ENCODE results near the gene PTPRN2. TPM values are rescaled to one million over a fixed set of nuclear protein-coding genes. Genes with fewer than 3 reads are reported as not detected.

The PTPRN2 gene
- total and polyA plus RNA-seq, 9 of the 15 experiments (the other 6 are each of a cell fraction or from before 2014, with no cell fraction given), result not detected

DNA sequence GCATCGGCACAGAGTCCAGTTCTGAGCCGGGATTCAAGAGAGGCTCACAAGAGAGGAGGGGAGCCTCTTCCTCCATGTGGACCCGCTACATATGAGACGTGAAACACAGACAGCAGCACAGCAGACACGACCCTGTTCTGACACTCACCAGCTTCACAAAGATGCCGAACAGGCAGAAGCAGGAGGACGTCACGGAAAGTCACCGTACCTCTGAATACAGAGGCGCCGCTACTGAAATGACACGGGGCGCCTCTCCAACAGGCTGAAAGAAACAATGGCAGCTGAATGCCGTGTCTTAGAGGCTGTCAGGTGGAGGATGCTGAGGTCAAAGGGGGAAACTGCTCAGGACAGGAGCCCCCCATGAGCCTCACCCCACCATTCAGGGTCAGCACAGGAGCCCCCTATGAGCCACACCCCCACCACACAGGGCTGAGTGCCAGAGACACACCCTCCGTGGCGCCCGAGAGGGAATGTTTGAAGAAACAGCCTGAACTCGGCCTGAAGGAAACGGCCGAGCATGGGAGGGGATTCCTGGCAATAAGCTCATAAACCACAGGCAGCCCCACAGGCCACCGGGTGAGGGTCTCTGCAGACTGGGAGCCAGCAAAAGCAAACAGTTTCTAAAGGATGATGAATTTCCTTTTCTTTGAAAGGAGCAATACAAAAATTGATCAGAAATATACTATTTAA, 510.3 kb downstream of the PTPRN2 start:
- CTCF ChIA-PET (ENCODE audit: low intra/inter-chr PET ratio), result no interaction called here
- H3K27ac ChIP-seq (ENCODE audit: extremely low read depth, low read depth, low read length), result no peak overlapping the region
- in situ Hi-C loops (cut with MboI) (no loop called here), intact Hi-C loops (cut with micrococcal nuclease) (no loop called here)
- POLR2A ChIA-PET, result interaction anchor here (0.8 kb wide), 1 partner anchor 20 kb away, joined by 3 read pairs; no protein-coding TSS in a partner anchor
- H3K4me3 ChIP-seq, result no peak overlapping the region
- no peaks in the 10 kb centered on the region for H3K9me1 ChIP-seq (ENCODE audit: control insufficient read depth, insufficient read depth, low read length)
- H4K20me1 ChIP-seq (replicated peaks; ENCODE audit: control insufficient read depth, insufficient read depth, low read length), result no peaks in the 10 kb centered on the region; the same call in 1 of the 2 replicates
- no peaks in the 10 kb centered on the region for H3K79me2 ChIP-seq (ENCODE audit: control insufficient read depth, insufficient read depth, low read length)
- H3K36me3 ChIP-seq (ENCODE audit: control insufficient read depth, insufficient read depth, low read length), result no peaks in the 10 kb centered on the region
- H3K9ac ChIP-seq (ENCODE audit: insufficient read depth in 1 of 2, low read depth in 2 of 2, low read length in 2 of 2), result no peak overlapping the region
- H3K27me3 ChIP-seq (ENCODE audit: control insufficient read depth in 2 of 2, insufficient read depth in 2 of 2, low read length in 2 of 2), result peaks cover 37 to 81% of the 10 kb centered on the region in 2 experiments
- ATAC-seq, result no peak
- no peak overlapping the region for H3K4me2 ChIP-seq (ENCODE audit: insufficient read depth, low read length)
- no peak for DNase-seq (ENCODE audit: extremely low read depth in 1 of 4, low spot score in 3 of 4)
- BruUV-seq (replicated peaks), result no TSS peak
- H3K9me3 ChIP-seq (replicated peaks; ENCODE audit: control insufficient read depth, insufficient read depth, low read depth, low read length), result no peaks in the 10 kb centered on the region
- WGBS (ENCODE audit: insufficient coverage, low coverage, missing lambda C conversion rate), result 2% methylated on average over 21 of the region's 21 CpGs
- FAIRE-seq, result no peak
- TF ChIP-seq, protein P1, sequence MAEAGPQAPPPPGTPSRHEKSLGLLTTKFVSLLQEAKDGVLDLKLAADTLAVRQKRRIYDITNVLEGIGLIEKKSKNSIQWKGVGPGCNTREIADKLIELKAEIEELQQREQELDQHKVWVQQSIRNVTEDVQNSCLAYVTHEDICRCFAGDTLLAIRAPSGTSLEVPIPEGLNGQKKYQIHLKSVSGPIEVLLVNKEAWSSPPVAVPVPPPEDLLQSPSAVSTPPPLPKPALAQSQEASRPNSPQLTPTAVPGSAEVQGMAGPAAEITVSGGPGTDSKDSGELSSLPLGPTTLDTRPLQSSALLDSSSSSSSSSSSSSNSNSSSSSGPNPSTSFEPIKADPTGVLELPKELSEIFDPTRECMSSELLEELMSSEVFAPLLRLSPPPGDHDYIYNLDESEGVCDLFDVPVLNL (CRISPR knock-in tag; IDR thresholded peaks at IDR 0.05; ENCODE audit: low read depth), result no peak
- TF ChIP-seq IRF2 (CRISPR knock-in tag; IDR thresholded peaks at IDR 0.05) (no peak), ZFP30 (CRISPR knock-in tag; IDR thresholded peaks at IDR 0.05; ENCODE audit: borderline replicate concordance) (no peak), ZFP1 (CRISPR knock-in tag; IDR thresholded peaks at IDR 0.05) (no peak), NR2C2 (CRISPR knock-in tag; IDR thresholded peaks at IDR 0.05) (no peak), NR2C2 (tag; IDR thresholded peaks at IDR 0.05) (no peak), ESRRA (IDR thresholded peaks at IDR 0.05; ENCODE audit: borderline replicate concordance, low read depth) (no peak), MTA1 (IDR thresholded peaks at IDR 0.05; ENCODE audit: borderline replicate concordance) (no peak), BRD9 (IDR thresholded peaks at IDR 0.05; ENCODE audit: low read depth, partially characterized antibody) (no peak), GATA2 (CRISPR knock-in tag; IDR thresholded peaks at IDR 0.05) (no peak)
- TF ChIP-seq, protein P2, sequence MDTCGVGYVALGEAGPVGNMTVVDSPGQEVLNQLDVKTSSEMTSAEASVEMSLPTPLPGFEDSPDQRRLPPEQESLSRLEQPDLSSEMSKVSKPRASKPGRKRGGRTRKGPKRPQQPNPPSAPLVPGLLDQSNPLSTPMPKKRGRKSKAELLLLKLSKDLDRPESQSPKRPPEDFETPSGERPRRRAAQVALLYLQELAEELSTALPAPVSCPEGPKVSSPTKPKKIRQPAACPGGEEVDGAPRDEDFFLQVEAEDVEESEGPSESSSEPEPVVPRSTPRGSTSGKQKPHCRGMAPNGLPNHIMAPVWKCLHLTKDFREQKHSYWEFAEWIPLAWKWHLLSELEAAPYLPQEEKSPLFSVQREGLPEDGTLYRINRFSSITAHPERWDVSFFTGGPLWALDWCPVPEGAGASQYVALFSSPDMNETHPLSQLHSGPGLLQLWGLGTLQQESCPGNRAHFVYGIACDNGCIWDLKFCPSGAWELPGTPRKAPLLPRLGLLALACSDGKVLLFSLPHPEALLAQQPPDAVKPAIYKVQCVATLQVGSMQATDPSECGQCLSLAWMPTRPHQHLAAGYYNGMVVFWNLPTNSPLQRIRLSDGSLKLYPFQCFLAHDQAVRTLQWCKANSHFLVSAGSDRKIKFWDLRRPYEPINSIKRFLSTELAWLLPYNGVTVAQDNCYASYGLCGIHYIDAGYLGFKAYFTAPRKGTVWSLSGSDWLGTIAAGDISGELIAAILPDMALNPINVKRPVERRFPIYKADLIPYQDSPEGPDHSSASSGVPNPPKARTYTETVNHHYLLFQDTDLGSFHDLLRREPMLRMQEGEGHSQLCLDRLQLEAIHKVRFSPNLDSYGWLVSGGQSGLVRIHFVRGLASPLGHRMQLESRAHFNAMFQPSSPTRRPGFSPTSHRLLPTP (IDR thresholded peaks at IDR 0.05; ENCODE audit: borderline replicate concordance, extremely low read depth, insufficient read length), result no peak
- TF ChIP-seq, protein P3, sequence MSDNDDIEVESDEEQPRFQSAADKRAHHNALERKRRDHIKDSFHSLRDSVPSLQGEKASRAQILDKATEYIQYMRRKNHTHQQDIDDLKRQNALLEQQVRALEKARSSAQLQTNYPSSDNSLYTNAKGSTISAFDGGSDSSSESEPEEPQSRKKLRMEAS (CRISPR knock-in tag; IDR thresholded peaks at IDR 0.05), result no peak
- TF ChIP-seq, protein P4, sequence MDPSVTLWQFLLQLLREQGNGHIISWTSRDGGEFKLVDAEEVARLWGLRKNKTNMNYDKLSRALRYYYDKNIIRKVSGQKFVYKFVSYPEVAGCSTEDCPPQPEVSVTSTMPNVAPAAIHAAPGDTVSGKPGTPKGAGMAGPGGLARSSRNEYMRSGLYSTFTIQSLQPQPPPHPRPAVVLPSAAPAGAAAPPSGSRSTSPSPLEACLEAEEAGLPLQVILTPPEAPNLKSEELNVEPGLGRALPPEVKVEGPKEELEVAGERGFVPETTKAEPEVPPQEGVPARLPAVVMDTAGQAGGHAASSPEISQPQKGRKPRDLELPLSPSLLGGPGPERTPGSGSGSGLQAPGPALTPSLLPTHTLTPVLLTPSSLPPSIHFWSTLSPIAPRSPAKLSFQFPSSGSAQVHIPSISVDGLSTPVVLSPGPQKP (CRISPR knock-in tag; IDR thresholded peaks at IDR 0.05), result no peak
- no peak overlapping the region for H2AFZ ChIP-seq (ENCODE audit: low read depth, low read length)
- H3K4me1 ChIP-seq (replicated peaks in 1 of 2; ENCODE audit: control insufficient read depth in 2 of 2, insufficient read depth in 2 of 2, low read length in 2 of 2), result no peaks in the 10 kb centered on the region; a peak in 1 of 5 replicates
